NB4 (cell line): ENCODE measurements around the gene RPP25L.

Experiments
- DNase-seq: peaks from one replicate; pipeline ENCODE4 v3.0.0; 2010; ENCODE audit warnings: low read depth
- H3K4me3 ChIP-seq: one replicate; pipeline ENCODE4 v1.5.1; 2011; ENCODE audit warnings: mild to moderate bottlenecking, low read depth, low read length, moderate library complexity
- CTCF ChIP-seq: IDR thresholded peaks from one replicate; pipeline ENCODE4 v1.5.1; 2012; ENCODE audit warnings: low read depth, low read length
- MYC ChIP-seq: IDR thresholded peaks from 2 replicates; pipeline ENCODE4 v1.6.1; 2011; ENCODE audit warnings: low read depth, low read length
- POLR2A ChIP-seq: IDR thresholded peaks from 2 replicates; pipeline ENCODE4 v1.6.1; 2011; ENCODE audit warnings: mild to moderate bottlenecking; ENCODE audit not compliant: insufficient read length; ENCODE audit errors: extremely low read depth
- TF ChIP-seq, protein P1 (sequence below): IDR thresholded peaks from 2 replicates; pipeline ENCODE4 v1.6.1; 2011; ENCODE audit warnings: low read depth, low read length

Gene RPP25L

DNA sequence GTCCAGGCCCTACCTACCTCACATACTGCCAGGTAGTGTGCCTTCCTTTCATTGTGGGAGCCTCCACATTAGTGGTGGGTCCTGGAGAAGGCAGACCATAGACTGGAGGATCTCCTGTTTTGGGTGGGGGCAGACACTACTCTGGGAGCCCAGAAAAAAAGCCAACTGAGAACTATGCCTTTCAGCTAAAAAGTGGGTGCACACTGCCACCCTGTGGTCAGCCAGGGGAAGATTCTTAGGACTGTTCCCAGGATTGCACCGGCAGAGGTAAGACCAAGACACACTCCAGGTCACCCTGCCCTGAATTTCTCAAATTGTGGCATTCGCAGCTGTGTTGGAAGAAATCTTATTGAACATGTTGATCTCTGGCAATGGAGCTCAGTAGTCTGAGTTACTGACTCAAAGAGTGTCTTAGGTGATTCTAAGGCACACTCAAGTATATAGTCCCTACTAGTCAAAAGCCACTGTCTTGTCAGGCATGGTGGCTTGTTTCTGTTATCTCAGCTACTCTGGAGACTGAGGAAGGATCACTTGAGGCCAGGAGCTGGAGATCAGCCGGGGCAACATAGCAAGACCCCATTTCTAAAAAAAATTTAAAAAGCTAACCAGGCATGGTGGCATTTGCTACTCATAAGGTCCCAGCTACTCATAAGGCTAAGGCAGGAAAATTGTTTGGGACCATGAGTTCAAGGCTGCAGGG, 22.1 kb upstream of the RPP25L start:
- no peak overlapping the region for H3K4me3 ChIP-seq
- peak; percentile 93 for DNase-seq
- TF ChIP-seq POLR2A (peak; percentile 22), CTCF (peak; percentile 99), MYC (peak; percentile 75)
- TF ChIP-seq, protein P1, sequence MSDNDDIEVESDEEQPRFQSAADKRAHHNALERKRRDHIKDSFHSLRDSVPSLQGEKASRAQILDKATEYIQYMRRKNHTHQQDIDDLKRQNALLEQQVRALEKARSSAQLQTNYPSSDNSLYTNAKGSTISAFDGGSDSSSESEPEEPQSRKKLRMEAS, result peak; percentile 61

DNA sequence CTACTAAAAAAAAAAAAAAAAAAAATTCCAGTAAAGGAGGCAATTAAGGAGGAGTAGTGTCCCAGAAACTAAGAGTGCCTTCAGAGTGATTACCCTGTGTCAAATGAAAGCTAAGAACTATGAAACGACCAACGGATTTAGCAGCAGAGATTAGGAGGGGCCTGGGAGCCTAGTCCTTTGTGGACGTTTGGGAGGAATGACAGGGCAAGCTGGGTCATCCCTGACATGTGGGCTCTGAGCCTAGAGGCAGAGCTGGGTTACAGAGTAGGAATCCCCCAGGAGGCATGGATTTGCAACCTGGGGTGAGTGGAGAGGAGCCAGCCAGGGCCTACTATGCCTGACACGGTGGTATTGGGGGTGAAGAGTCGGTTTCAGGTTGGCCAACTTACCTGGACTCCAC, 21.3 kb upstream of the RPP25L start:
- TF ChIP-seq CTCF (no peak), POLR2A (no peak), MYC (no peak)
- TF ChIP-seq, protein P1, result no peak
- H3K4me3 ChIP-seq, result no peak overlapping the region
- DNase-seq, result no peak

DNA sequence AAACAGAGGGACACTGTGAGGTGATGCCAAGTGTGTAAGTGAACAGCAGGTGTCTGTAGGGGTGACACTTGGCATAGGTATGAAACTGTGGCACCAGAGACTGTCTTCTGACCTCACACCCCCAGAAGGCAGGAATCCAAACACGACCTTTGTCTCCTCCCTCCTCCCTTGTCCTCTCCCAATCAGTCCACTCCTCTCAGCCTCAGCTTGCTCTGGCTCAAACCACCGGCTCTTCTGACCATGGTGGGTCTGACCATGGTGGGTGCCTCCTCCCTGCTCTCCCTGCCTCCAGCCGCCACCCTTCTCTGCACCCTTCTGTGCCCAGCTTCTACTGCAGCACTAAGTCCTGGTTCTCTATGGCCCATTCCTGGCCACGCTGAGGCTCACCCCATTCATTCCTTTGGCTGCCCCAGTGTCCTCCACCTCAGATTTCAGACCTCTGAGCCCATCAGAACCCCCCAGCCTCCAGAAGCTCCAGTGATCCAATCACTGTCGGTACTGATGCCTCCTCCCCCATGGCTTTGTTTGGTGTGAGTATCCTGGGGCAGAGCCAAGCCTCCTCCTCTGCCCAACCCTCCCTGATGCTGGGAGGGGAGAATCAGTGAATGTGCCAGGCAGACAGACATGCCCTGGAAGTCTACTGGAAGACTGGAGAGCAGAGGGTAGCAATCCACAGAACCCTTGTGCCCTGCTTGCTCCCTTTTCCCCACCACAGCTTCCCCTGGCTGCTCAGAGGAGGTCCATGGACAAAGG, 18.7 kb upstream of the RPP25L start:
- TF ChIP-seq POLR2A, result no peak
- no peak for TF ChIP-seq CTCF
- no peak for TF ChIP-seq MYC
- TF ChIP-seq, protein P1, result no peak
- H3K4me3 ChIP-seq, result no peak overlapping the region
- DNase-seq, result no peak

GRCh38 chr9:34629491-34629808, 17.6 kb upstream of the RPP25L start:
- TF ChIP-seq POLR2A (no peak), MYC (no peak), CTCF (no peak)
- TF ChIP-seq, protein P1, result no peak
- no peak for DNase-seq
- H3K4me3 ChIP-seq, result no peak overlapping the region

GRCh38 chr9:34628656-34629490, 17.0 kb upstream of the RPP25L start, which contains the start of gene ARID3C:
Gene ARID3C, minus strand, starts transcription at chr9:34629066. Its CDS starts 1,052 bp downstream, at chr9:34628014.
- TF ChIP-seq, protein P1, result no peak
- TF ChIP-seq MYC, result no peak
- no peak for TF ChIP-seq CTCF
- TF ChIP-seq POLR2A, result no peak
- peak; percentile 60 for DNase-seq
- no peak within 1 kb of the TSS for H3K4me3 ChIP-seq
